ENCODE data around the gene MACROD2.

The MACROD2 gene

DNA sequence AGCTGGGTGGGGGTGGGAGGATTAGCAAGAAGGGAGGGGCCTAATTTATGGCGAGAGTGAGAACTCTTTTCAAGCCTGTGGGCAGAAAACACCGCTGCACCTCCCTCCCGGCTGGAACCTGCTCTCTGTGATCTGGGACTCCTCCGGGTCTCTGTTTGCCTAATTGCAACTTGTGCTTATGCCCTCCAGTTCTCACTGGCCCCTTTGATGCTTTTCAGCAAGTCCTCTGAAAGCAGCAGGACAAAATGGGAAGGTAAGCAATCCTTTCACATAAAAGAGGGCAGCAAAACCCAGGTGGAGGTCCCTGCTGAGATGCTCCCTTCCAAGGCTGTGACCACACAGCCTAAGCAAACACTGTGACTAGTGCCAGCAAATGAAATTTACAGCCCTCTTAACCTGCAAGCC lies 865.1 kb downstream of the MACROD2 start:
- ATAC-seq (ENCODE audit: low read depth) (no peak), DNase-seq (ENCODE audit: low spot score in 2 of 2) (no peak)
- peaks cover 2% of the 10 kb centered on the region for H3K27me3 Mint-ChIP-seq
- no peak overlapping the region for H3K4me3 Mint-ChIP-seq
- H3K9me3 Mint-ChIP-seq = no peaks in the 10 kb centered on the region
- no peaks in the 10 kb centered on the region for H3K36me3 Mint-ChIP-seq
- no peak overlapping the region for H3K27ac Mint-ChIP-seq
- no peaks in the 10 kb centered on the region for H3K4me1 Mint-ChIP-seq

DNA sequence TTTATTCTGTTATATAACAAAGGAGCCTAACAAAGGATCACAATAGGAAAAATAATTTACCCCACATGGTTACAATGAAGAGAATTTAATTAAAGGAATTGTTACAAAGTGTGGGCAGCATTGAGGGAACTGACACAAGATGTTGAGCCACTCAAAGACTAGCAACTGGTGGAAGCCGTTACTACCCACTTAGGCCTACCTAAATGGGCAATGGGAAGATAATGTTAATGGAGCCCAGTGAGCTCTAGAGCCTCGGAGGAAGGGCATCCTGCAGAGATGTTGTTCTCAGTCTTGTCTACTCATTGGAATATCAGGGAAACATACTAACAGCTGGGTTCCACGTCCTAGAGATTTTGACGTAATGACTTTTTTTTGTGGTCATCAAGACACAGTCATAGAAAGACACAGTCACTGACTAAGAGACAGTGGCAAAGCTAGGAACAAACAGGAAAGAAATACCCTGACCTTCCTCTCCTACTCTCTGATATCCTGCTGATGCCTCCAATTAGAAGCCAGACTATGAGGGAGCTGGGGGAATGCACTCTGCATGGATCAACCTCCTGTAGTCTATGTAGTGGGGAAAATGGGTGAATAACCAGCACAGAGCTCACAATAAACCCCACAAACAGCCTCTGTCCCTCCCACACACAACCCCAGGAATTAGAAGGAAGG lies 865.8 kb downstream of the MACROD2 start:
- Mint-ChIP-seq H3K36me3 (no peaks in the 10 kb centered on the region), H3K9me3 (no peaks in the 10 kb centered on the region), H3K27ac (no peak overlapping the region), H3K27me3 (peaks cover 2% of the 10 kb centered on the region), H3K4me1 (no peaks in the 10 kb centered on the region), H3K4me3 (no peak overlapping the region)
- DNase-seq (ENCODE audit: low spot score in 2 of 2) (no peak), ATAC-seq (ENCODE audit: low read depth) (no peak)

DNA sequence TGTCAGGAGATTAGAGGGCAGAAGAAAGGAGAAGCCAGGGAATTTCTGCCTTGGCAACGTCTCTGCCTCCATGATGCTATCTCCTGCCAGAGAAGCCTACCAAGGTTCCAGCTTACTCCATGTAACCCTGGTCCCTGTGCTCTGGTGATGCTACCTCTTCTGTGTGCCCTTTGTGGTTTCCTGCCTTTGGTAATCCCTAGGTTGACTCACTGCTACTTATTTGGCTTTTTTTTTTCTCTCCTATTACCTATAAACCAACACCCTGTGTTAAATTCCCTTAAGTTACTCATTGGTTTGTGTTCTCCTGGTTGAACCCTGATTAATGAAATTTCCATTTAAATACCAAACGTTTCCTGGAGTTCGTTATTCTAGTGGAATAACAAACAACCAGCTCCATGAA lies 869.9 kb downstream of the MACROD2 start:
- Mint-ChIP-seq H3K27me3 (no peaks in the 10 kb centered on the region), H3K4me1 (no peaks in the 10 kb centered on the region), H3K4me3 (no peak overlapping the region), H3K36me3 (no peaks in the 10 kb centered on the region), H3K27ac (no peak overlapping the region), H3K9me3 (no peaks in the 10 kb centered on the region)
- DNase-seq (ENCODE audit: low spot score in 2 of 2) (no peak), ATAC-seq (ENCODE audit: low read depth) (no peak)

DNA sequence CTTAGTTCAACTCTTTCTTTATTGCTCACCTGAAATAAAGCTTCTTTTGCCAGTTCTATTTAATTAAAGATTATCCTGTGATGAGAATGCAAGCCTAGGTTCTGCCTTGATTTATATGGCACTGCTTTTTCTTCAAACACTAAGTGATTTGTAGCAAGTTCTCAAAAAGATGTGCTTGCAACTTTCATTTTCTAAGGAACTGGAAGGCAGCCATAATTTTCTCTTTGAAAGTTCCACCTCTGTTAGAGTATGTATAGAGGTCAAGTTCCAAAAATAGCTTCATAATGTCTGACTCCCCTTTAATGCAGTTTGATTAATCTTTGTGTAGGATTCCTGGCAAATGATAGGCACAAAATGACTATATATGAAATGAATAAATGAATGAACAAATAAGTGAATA lies 870.4 kb downstream of the MACROD2 start:
- H3K27me3 Mint-ChIP-seq = no peaks in the 10 kb centered on the region

DNA sequence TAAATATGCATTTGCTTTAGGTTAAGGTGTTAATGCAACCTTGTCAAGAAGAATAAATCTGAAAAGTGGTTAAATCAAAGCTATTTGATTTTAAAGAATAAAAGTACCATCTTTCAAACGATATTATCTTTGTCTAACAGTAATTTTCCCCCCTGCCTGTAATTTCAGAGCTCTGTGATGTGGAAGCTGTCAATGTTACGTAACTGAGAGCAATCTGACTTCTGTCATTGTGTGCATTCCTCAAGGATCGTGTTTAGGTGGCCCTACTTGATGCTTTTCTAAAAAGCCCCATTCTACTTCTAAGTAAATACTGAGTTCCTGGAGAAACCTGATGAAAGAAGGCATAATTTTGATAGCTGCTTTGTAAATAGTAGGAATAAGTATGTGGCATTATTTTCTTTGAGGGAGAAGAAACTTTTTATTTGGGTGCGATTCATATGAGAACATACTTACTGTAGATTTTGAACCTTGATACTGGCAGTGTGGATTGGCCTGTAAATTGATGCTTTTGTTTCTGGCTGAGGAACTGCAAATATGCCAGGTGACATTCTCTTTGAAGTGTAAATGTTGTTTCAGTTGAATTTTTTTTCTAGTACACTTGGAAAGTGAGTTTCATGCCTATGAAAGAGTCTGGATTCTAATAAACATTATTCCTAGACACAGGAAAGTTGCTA lies 871.7 kb downstream of the MACROD2 start:
- no peak for ATAC-seq (ENCODE audit: low read depth)
- Mint-ChIP-seq H3K27me3 (no peaks in the 10 kb centered on the region), H3K4me3 (no peak overlapping the region), H3K36me3 (no peaks in the 10 kb centered on the region), H3K4me1 (no peaks in the 10 kb centered on the region), H3K27ac (no peak overlapping the region), H3K9me3 (no peaks in the 10 kb centered on the region)
- DNase-seq (ENCODE audit: low spot score in 2 of 2) = no peak

More for the DNA sequence above, 870.4 kb downstream of the MACROD2 start:
- Mint-ChIP-seq H3K36me3 (no peaks in the 10 kb centered on the region), H3K27ac (no peak overlapping the region), H3K4me1 (no peaks in the 10 kb centered on the region), H3K4me3 (no peak overlapping the region), H3K9me3 (no peaks in the 10 kb centered on the region)
- DNase-seq (ENCODE audit: low spot score in 2 of 2) (no peak), ATAC-seq (ENCODE audit: low read depth) (no peak)

DNA sequence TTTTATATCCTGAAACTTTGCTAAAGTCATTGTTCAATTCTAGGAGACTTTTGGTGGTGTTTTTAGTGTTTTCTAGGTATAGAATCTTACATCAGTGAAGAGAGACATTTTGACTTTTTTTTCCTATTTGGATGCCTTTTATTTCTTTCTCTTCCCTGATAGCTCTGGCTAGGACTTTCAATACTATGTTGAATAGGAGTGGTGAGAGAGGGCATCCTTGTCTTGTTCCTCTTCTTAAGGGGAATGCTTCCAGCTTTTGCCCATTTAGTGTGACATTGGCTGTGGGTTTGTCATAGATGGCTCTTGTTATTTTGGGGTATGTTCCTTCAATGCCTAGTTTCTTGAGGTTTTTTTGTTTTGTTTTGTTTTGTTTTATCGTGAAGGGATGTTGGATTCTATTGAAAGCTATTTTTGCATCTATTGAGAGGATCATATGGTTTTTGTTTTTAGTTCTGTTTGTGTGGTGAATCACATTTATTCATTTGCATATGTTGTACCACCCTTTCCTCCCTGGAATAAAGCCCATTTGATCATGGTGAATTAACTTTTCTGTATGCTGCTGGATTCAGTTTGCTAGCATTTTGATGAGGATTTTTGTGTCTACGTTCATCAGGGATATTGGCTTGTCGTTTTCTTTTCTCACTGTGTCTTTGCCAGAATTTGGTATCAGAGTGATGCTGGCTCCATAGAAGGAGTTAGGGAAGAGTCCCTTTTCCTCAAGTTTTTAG lies 882.1 kb downstream of the MACROD2 start:
- no peaks in the 10 kb centered on the region for H3K4me1 Mint-ChIP-seq
- H3K36me3 Mint-ChIP-seq = no peaks in the 10 kb centered on the region
- no peaks in the 10 kb centered on the region for H3K27me3 Mint-ChIP-seq
- DNase-seq (ENCODE audit: low spot score in 2 of 2) = no peak
- no peak for ATAC-seq (ENCODE audit: low read depth)
- H3K27ac Mint-ChIP-seq = no peak overlapping the region
- H3K4me3 Mint-ChIP-seq = no peak overlapping the region
- H3K9me3 Mint-ChIP-seq = peaks cover 1% of the 10 kb centered on the region

DNA sequence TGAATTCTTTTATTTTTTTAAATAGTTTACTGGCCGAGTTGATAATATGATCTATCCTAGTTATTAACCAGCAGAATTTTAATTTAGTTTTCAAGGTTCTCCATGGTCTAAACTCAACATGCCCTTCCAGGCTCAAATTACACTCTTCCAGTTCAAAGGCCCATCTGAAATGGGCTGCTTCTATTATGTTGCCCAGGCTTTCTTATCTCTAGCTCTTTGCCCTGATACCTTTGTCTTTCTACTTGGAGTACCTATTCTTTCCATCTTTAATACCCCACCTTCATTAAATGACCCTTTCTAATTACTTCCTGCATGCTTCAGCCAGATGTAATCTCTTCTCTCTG lies 883.3 kb downstream of the MACROD2 start:
- Mint-ChIP-seq H3K27me3 (no peaks in the 10 kb centered on the region), H3K9me3 (peaks cover 1% of the 10 kb centered on the region), H3K4me3 (no peak overlapping the region), H3K36me3 (no peaks in the 10 kb centered on the region), H3K27ac (no peak overlapping the region), H3K4me1 (no peaks in the 10 kb centered on the region)
- DNase-seq (ENCODE audit: low spot score in 2 of 2) = no peak
- ATAC-seq (ENCODE audit: low read depth) = no peak

DNA sequence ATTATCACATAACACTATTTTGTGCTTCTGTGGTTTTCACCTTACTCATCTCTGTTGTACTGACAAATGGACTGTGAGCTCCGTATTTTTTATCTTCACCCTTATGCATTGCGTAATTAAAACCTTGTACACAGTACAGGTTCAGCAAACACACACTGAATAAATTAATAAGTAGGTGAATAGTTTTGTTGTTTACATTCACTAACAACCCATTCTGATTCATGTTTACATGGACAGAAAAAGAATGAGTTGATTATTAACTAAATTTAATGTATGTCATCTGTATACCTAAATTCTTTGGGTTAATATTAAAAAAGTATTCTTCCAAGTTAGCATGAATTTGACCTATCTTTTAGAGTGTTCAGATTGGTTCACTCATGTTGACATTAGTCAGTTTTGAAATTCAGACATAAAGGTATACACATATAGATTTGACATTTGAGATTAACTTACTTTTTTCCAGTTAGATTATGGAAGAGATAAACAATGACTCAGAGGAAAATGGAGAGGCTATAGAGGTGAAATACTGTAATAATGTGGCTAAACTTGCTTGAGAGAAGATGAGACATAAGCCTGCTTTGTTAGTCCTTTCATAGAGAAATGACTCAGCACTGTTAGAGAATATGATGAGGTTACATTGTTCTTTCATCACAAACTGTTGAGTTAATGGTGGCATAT lies 883.8 kb downstream of the MACROD2 start:
- Mint-ChIP-seq H3K4me3 (no peak overlapping the region), H3K27me3 (no peaks in the 10 kb centered on the region), H3K4me1 (no peaks in the 10 kb centered on the region), H3K27ac (no peak overlapping the region), H3K36me3 (no peaks in the 10 kb centered on the region), H3K9me3 (peaks cover 1% of the 10 kb centered on the region)
- ATAC-seq (ENCODE audit: low read depth) = no peak
- DNase-seq (ENCODE audit: low spot score in 2 of 2) = no peak

DNA sequence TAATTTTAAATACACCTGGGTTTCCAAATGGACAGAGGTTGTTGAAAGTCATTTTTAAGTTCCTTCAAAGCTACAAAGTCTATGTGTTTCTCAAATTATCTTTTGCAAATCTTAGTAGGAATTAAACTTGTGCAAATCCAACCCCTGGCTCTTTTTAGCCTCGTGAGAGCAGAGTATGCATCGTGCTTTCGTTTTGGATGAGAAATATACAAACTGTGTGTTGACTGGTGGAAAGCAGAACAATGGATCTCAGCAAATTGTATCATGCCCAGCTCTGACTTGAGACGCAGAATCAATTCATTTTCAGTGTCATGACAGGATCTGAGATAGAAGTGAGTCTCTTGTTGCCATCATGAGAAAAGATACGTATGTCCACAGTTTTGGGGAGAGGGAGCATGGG lies 884.5 kb downstream of the MACROD2 start:
- no peaks in the 10 kb centered on the region for H3K4me1 Mint-ChIP-seq
- DNase-seq (ENCODE audit: low spot score in 2 of 2) (no peak), ATAC-seq (ENCODE audit: low read depth) (no peak)
- peaks cover 1% of the 10 kb centered on the region for H3K9me3 Mint-ChIP-seq
- no peak overlapping the region for H3K27ac Mint-ChIP-seq
- H3K36me3 Mint-ChIP-seq = no peaks in the 10 kb centered on the region
- no peak overlapping the region for H3K4me3 Mint-ChIP-seq
- no peaks in the 10 kb centered on the region for H3K27me3 Mint-ChIP-seq

DNA sequence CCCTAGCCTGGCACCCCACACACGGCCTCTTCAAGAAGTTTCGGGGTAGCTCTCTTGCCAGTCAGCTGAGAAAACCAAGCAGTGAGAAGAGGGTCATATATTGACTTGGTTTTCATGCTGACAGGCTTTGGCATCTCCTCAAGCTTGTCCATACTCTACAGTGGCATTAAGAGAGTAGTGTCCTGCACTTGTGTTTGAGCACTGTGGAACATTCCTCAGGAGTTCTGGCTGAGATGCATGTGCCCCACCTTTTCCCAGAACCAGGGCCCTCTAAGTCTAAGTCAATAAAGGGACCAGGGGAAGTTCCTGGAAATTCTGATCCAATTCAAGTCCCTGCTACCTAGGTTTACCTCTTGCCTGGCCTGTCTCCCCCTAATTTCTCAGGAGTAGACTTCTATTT lies 886.2 kb downstream of the MACROD2 start:
- H3K9me3 Mint-ChIP-seq = peaks cover 3% of the 10 kb centered on the region
- DNase-seq (ENCODE audit: low spot score in 2 of 2) = no peak
- no peak overlapping the region for H3K27ac Mint-ChIP-seq
- H3K36me3 Mint-ChIP-seq = no peaks in the 10 kb centered on the region
- H3K4me1 Mint-ChIP-seq = no peaks in the 10 kb centered on the region
- peaks cover 1% of the 10 kb centered on the region for H3K27me3 Mint-ChIP-seq
- no peak for ATAC-seq (ENCODE audit: low read depth)
- H3K4me3 Mint-ChIP-seq = no peak overlapping the region

DNA sequence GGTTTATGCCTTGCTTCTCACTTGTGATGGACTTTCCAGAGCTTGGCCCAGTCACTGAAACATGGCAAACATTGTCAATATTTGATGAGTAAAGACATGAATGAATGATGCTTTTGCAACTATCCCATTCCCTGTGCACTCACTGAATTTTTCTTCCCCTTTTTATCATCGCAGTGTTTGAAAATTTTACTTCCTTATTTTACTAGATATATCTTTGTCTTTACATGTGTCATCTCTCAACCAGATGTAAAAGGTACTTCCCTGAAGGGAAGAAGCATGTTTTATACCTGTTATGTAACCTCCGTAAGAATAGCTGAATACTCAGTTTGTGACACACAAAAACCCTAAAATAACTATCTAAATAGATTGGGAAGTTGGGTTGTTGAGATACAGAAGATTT lies 886.8 kb downstream of the MACROD2 start:
- no peaks in the 10 kb centered on the region for H3K4me1 Mint-ChIP-seq
- DNase-seq (ENCODE audit: low spot score in 2 of 2) (no peak), ATAC-seq (ENCODE audit: low read depth) (peak; percentile 34)
- peaks cover 1% of the 10 kb centered on the region for H3K27me3 Mint-ChIP-seq
- H3K4me3 Mint-ChIP-seq = no peak overlapping the region
- H3K27ac Mint-ChIP-seq = no peak overlapping the region
- no peaks in the 10 kb centered on the region for H3K36me3 Mint-ChIP-seq
- peaks cover 3% of the 10 kb centered on the region for H3K9me3 Mint-ChIP-seq

DNA sequence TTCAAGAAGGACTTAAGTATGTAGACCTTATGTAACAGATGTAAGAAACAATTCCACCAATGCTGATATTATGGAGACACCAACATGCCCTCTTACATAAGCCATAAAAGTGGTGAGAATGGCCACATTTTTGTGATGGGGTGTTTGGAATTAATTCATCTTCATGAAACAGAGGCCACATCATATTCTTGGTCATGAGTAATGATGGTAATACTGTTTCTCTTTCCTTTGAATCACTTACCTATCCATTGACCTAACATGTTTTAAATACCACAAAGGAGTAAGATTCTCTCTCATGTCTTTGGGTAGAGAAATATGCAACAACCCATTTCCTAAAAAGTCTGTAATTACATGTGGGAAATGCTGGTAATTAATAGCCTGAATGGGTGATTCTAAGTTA lies 887.5 kb downstream of the MACROD2 start:
- Mint-ChIP-seq H3K4me3 (no peak overlapping the region), H3K36me3 (no peaks in the 10 kb centered on the region), H3K9me3 (peaks cover 3% of the 10 kb centered on the region), H3K27ac (no peak overlapping the region), H3K27me3 (peaks cover 1% of the 10 kb centered on the region), H3K4me1 (no peaks in the 10 kb centered on the region)
- no peak for DNase-seq (ENCODE audit: low spot score in 2 of 2)
- ATAC-seq (ENCODE audit: low read depth) = no peak

DNA sequence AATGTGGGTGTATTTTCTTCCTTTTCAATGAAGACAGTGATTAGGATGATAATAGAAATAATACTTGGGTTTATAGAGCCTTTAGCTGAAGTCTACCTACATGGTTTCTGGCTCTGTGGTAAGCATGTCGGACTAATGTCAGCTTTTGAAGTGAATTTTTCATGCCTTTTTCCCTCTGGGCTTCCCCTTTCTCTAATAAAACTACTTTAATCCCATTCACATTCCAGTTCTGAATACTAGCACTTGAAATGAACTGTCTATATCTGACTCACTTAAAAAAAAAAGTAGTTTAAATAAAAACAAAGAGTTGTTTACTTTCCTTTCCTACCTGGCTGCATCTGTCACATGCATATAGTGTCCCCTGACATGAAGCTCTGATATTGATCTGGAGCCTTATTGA lies 888.0 kb downstream of the MACROD2 start:
- Mint-ChIP-seq H3K4me1 (no peaks in the 10 kb centered on the region), H3K4me3 (no peak overlapping the region), H3K9me3 (peaks cover 3% of the 10 kb centered on the region), H3K36me3 (no peaks in the 10 kb centered on the region), H3K27ac (no peak overlapping the region), H3K27me3 (peaks cover 1% of the 10 kb centered on the region)
- DNase-seq (ENCODE audit: low spot score in 2 of 2) = no peak
- ATAC-seq (ENCODE audit: low read depth) = no peak

DNA sequence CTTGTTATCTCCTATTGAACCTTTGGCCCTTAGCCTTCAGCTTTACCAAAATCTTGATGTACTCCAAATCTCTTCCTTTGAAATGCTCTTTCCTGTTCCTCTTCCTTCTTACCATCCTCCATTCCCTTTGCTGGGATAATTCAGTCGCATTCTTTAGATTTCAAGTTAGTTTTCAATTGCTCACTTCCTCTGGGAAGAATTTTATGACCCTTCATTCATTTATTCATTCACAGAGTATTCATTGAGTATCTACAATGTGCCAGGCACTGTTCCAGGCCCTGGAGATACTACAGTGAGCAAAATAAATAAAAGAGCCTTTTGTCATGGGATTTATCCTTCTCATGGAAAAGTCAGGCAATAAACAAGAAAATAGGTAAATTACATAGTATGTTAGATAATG lies 890.3 kb downstream of the MACROD2 start:
- H3K4me1 Mint-ChIP-seq = no peaks in the 10 kb centered on the region
- H3K9me3 Mint-ChIP-seq = peaks cover 6% of the 10 kb centered on the region
- H3K36me3 Mint-ChIP-seq = no peaks in the 10 kb centered on the region
- H3K4me3 Mint-ChIP-seq = no peak overlapping the region
- DNase-seq (ENCODE audit: low spot score in 2 of 2) (no peak), ATAC-seq (ENCODE audit: low read depth) (no peak)
- no peak overlapping the region for H3K27ac Mint-ChIP-seq
- H3K27me3 Mint-ChIP-seq = peaks cover 1% of the 10 kb centered on the region
